Activated B cell treated with CpG ODN at 0.5 μM for 24 hours (primary cell): ENCODE data around the gene STIL. TPM values are rescaled to one million over a fixed set of nuclear protein-coding genes. Genes with fewer than 3 reads are reported as not detected.

Experiments
- ATAC-seq: fragments of 200-7000 bp; cut with Tn5 transposase; one replicate; pipeline ENCODE4 v1.10.0; 2021; ENCODE audit warnings: low read depth, mild to moderate bottlenecking, moderate library complexity
- CTCF ChIA-PET: fragments of 350-600 bp; sonication (Branson Sonifier 250); formaldehyde crosslinking; loops from one replicate; lab custom pipeline; 2021; ENCODE audit warnings: antibody characterized with exemption; lab: Charles Lee
- POLR2A ChIA-PET: fragments of 350-600 bp; sonication (Branson Sonifier 250); formaldehyde crosslinking; loops from one replicate; lab custom pipeline; 2021; ENCODE audit warnings: antibody characterized with exemption; lab: Charles Lee
- DNase-seq: peaks from one replicate; pipeline ENCODE4 v3.0.0; 2022
- H3K27ac Mint-ChIP-seq: one replicate; pipeline ENCODE4 v1.8.0; 2020; ENCODE audit warnings: mixed read lengths
- H3K27me3 Mint-ChIP-seq: one replicate; pipeline ENCODE4 v1.8.0; 2021; ENCODE audit warnings: mixed read lengths
- H3K36me3 Mint-ChIP-seq: one replicate; pipeline ENCODE4 v1.8.0; 2021; ENCODE audit warnings: low read depth, mixed read lengths
- H3K4me1 Mint-ChIP-seq: one replicate; pipeline ENCODE4 v1.8.0; 2021; ENCODE audit warnings: mixed read lengths
- H3K4me3 Mint-ChIP-seq: one replicate; pipeline ENCODE4 v1.8.0; 2020; ENCODE audit warnings: mild to moderate bottlenecking, mixed read lengths
- H3K9me3 Mint-ChIP-seq: one replicate; pipeline ENCODE4 v1.8.0; 2020; ENCODE audit warnings: mixed read lengths
- CTCF ChIP-seq: fragments of 200-600 bp; IDR thresholded peaks from one replicate; pipeline ENCODE4 v1.8.0; 2022; ENCODE audit warnings: antibody characterized with exemption, mild to moderate bottlenecking
- intact Hi-C: fragments of 100-400 bp; cut with micrococcal nuclease; formaldehyde crosslinking; loops from one replicate; pipeline ENCODE4 v1.15.1; 2024
- total RNA-seq: library from RNA; stranded (reverse); gene quantifications from 2 replicates; pipeline ENCODE4 v1.2.3, GENCODE V29; 2022

Gene STIL
- total RNA-seq, 1 donor from 2014 or later, result 4.2 TPM

DNA sequence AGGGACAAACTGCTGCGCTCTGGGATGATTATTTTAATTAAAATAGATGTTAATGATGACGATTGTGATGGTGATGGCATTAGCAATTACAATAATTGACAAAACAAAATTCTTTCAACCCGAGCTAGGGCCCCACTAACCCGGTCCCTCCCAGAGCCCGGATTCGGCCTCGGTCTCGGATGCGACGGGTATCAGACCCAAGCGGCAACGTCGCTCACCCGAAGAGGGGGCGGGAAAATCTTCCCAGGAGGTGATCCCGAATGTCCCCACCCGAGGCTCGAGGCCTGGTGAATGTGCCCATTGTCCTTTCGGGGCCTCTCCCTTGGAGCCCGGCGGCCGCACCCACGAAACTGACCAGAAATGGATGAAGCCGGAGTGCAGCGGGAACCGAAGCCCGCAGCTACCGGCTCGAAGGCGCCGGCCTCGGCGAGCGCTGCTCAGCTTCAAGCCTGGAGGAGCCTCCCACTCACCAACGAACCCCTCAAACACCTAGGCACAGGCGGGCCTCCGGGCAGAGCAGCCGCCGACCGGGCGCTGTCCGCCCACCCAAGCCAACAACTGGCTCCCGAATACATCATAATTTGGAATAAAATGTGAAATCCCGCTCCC is 83.2 kb downstream of the STIL start:
- H3K4me3 Mint-ChIP-seq, result peak overlapping the region; percentile 53
- ATAC-seq (peak; percentile 34), DNase-seq (peak; percentile 26)
- H3K27ac Mint-ChIP-seq, result no peak overlapping the region
- TF ChIP-seq CTCF, result no peak
- intact Hi-C loops, result no loop called here
- ChIA-PET POLR2A (no interaction called here), CTCF (no interaction called here)
- H3K4me1 Mint-ChIP-seq, result peaks cover 37% of the 10 kb centered on the region
- H3K36me3 Mint-ChIP-seq, result peaks cover 2% of the 10 kb centered on the region
- no peaks in the 10 kb centered on the region for H3K9me3 Mint-ChIP-seq
- H3K27me3 Mint-ChIP-seq, result peaks cover 75% of the 10 kb centered on the region

- intact Hi-C loops, result no loop called here
- H3K27me3 Mint-ChIP-seq, result peaks cover 72% of the 10 kb centered on the region
- ChIA-PET CTCF (no interaction called here), POLR2A (interaction anchor here (0.7 kb wide), 1 partner anchor 13 kb away, joined by 3 read pairs; no protein-coding TSS in a partner anchor)
- no peaks in the 10 kb centered on the region for H3K9me3 Mint-ChIP-seq
- no peak overlapping the region for H3K27ac Mint-ChIP-seq
- peaks cover 2% of the 10 kb centered on the region for H3K36me3 Mint-ChIP-seq
- no peak for TF ChIP-seq CTCF
- ATAC-seq (no peak), DNase-seq (no peak)
- H3K4me3 Mint-ChIP-seq, result peak overlapping the region; percentile 35
- H3K4me1 Mint-ChIP-seq, result peaks cover 39% of the 10 kb centered on the region
Observed at GRCh38 chr1:47229886-47230691, 83.9 kb downstream of the STIL start.

DNA sequence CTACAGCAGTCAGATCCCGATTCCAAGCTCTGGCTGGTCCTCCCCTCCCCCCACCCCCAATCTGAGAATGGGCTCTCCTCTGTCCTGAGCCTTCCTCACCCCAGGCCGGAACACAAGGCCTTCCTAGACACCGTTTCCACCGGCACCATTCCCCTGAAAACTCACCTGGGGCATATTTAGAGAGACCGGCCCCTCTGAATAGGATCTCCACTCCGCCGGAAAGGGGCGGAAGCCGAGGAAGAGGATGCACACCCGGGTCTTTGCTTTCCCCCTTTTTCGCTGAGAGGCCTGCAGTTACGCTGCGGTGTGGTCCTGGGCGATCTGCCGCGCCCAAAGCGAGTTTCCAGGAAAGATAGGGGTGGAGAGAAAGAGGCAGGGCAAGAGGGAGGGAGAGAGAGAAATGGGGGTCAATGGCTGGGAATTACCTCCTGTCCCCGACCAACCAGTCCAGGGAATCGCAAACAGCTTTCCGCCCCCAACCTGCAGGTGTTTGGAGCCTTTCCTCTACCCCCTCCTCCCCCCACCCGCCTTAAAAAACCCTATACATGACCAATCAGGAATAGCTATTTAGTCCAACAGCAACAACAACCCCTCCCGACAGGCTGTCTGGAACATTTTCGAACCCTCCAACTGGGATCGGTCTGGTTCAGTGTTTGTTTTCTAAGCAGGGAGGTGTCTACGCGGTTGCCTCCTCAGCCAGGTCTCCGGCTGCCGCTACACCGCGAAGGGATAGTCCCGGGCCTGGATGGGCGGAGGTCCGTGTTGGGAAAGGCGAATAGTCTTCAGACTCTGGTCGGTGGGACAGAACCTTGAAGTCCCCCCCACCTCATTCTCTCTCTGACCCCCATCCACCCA is 84.7 kb downstream of the STIL start:
- Mint-ChIP-seq H3K4me3 (no peak overlapping the region), H3K27ac (no peak overlapping the region), H3K27me3 (peaks cover 67% of the 10 kb centered on the region), H3K36me3 (peaks cover 2% of the 10 kb centered on the region), H3K4me1 (peaks cover 39% of the 10 kb centered on the region), H3K9me3 (no peaks in the 10 kb centered on the region)
- DNase-seq (no peak), ATAC-seq (no peak)
- CTCF ChIA-PET, result no interaction called here
- POLR2A ChIA-PET, result no interaction called here
- TF ChIP-seq CTCF, result no peak
- intact Hi-C loops, result no loop called here

GRCh38 chr1:47228644-47229030 is 85.3 kb downstream of the STIL start:
- intact Hi-C loops, result no loop called here
- Mint-ChIP-seq H3K4me1 (peaks cover 39% of the 10 kb centered on the region), H3K4me3 (no peak overlapping the region), H3K9me3 (no peaks in the 10 kb centered on the region), H3K27ac (no peak overlapping the region), H3K36me3 (peaks cover 2% of the 10 kb centered on the region), H3K27me3 (peaks cover 61% of the 10 kb centered on the region)
- CTCF ChIA-PET, result no interaction called here
- ATAC-seq, result no peak
- TF ChIP-seq CTCF, result no peak
- no peak for DNase-seq
- POLR2A ChIA-PET, result no interaction called here
